IPS-18a (cell line): Measurements from ENCODE around the gene ADGRG3.

Experiments
- H3K27ac ChIP-seq: one replicate; pipeline ENCODE4 v1.5.1; 2013; ENCODE audit warnings: low read length
- H3K27me3 ChIP-seq: one replicate; pipeline ENCODE4 v1.6.1; 2013; ENCODE audit warnings: mild to moderate bottlenecking, low read length; ENCODE audit not compliant: control insufficient read depth, insufficient read depth
- H3K36me3 ChIP-seq: one replicate; pipeline ENCODE4 v1.6.1; 2013; ENCODE audit warnings: low read depth, low read length; ENCODE audit not compliant: control insufficient read depth
- H3K4me1 ChIP-seq: one replicate; pipeline ENCODE4 v1.6.1; 2013; ENCODE audit warnings: low read depth, low read length; ENCODE audit not compliant: control insufficient read depth
- H3K4me3 ChIP-seq: one replicate; pipeline ENCODE4 v1.5.1; 2013; ENCODE audit warnings: low read length
- H3K9ac ChIP-seq: one replicate; pipeline ENCODE4 v1.6.1; 2013; ENCODE audit warnings: mild to moderate bottlenecking, low read length, moderate library complexity
- H3K9me3 ChIP-seq: one replicate; pipeline ENCODE4 v1.6.1; 2013; ENCODE audit warnings: low read depth, low read length; ENCODE audit not compliant: control insufficient read depth

ADGRG3 gene

GRCh38 chr16:57734308-57734924 lies 66.3 kb downstream of the ADGRG3 start:
- H3K9ac ChIP-seq = peak overlapping the region; percentile 97
- peak overlapping the region; percentile 96 for H3K27ac ChIP-seq
- peaks cover 7% of the 10 kb centered on the region for H3K4me1 ChIP-seq
- peak overlapping the region; percentile 91 for H3K4me3 ChIP-seq
- H3K27me3 ChIP-seq = no peaks in the 10 kb centered on the region
- no peaks in the 10 kb centered on the region for H3K9me3 ChIP-seq
- no peaks in the 10 kb centered on the region for H3K36me3 ChIP-seq

GRCh38 chr16:57734925-57735754 lies 67.0 kb downstream of the ADGRG3 start:
- Histone ChIP-seq H3K27me3 (no peaks in the 10 kb centered on the region), H3K27ac (peak overlapping the region; percentile 96)

GRCh38 chr16:57735755-57736418 lies 67.8 kb downstream of the ADGRG3 start, which contains the start of gene KATNB1:
TSS of gene KATNB1 (plus strand) at chr16:57735770. CDS start at chr16:57737244, 1,474 bp downstream.
- peak within 1 kb of the TSS; percentile 91 for H3K4me3 ChIP-seq
- peaks cover 7% of the 10 kb centered on the region for H3K4me1 ChIP-seq
- no peaks in the 10 kb centered on the region for H3K9me3 ChIP-seq
- H3K27me3 ChIP-seq = no peaks in the 10 kb centered on the region
- peak within 1 kb of the TSS; percentile 97 for H3K9ac ChIP-seq
- H3K27ac ChIP-seq = peak within 1 kb of the TSS; percentile 96
- no peaks in the 10 kb centered on the region for H3K36me3 ChIP-seq

More at GRCh38 chr16:57734925-57735754, 67.0 kb downstream of the ADGRG3 start:
- Histone ChIP-seq H3K36me3 (no peaks in the 10 kb centered on the region), H3K9me3 (no peaks in the 10 kb centered on the region), H3K4me1 (peaks cover 7% of the 10 kb centered on the region), H3K4me3 (peak overlapping the region; percentile 91), H3K9ac (peak overlapping the region; percentile 97)

GRCh38 chr16:57736419-57737351 lies 68.6 kb downstream of the ADGRG3 start:
- H3K9ac ChIP-seq = peak overlapping the region; percentile 46
- H3K9me3 ChIP-seq = no peaks in the 10 kb centered on the region
- peaks cover 7% of the 10 kb centered on the region for H3K4me1 ChIP-seq
- peak overlapping the region; percentile 91 for H3K4me3 ChIP-seq
- H3K27me3 ChIP-seq = no peaks in the 10 kb centered on the region
- no peak overlapping the region for H3K27ac ChIP-seq
- H3K36me3 ChIP-seq = no peaks in the 10 kb centered on the region

- H3K4me1 ChIP-seq = peaks cover 7% of the 10 kb centered on the region
- H3K9ac ChIP-seq = no peak overlapping the region
- H3K27ac ChIP-seq = no peak overlapping the region
- H3K27me3 ChIP-seq = no peaks in the 10 kb centered on the region
- H3K4me3 ChIP-seq = no peak overlapping the region
- peaks cover 4% of the 10 kb centered on the region for H3K36me3 ChIP-seq
- H3K9me3 ChIP-seq = no peaks in the 10 kb centered on the region
Measured at GRCh38 chr16:57738844-57739243, 70.7 kb downstream of the ADGRG3 start.
